ENCODE measurements around the gene NELL1. TPM values are rescaled to one million over a fixed set of nuclear protein-coding genes. Genes with fewer than 3 reads are reported as not detected.

The NELL1 gene
- total RNA-seq, 1 experiment from 2014 or later = not detected

- no peak overlapping the region for H3K4me3 ChIP-seq (ENCODE audit: low read depth in 2 of 2, low read length in 2 of 2)
- BruUV-seq (replicated peaks) = no TSS peak
- no peak for DNase-seq (ENCODE audit: low read depth, low spot score)
- H3K27me3 ChIP-seq (ENCODE audit: control insufficient read depth, insufficient read depth, low read length) = no peaks in the 10 kb centered on the region
- intact Hi-C loops (cut with micrococcal nuclease; ENCODE audit: unreplicated experiment) = no loop called here
- H3K4me1 ChIP-seq (ENCODE audit: control insufficient read depth, insufficient read depth, low read length) = no peaks in the 10 kb centered on the region
- no peaks in the 10 kb centered on the region for H3K9me3 ChIP-seq (ENCODE audit: control insufficient read depth, insufficient read depth, low read depth, low read length)
- H3K27ac ChIP-seq (ENCODE audit: low read length) = no peak overlapping the region
- ChIA-PET POLR2A (no interaction called here), CTCF (no interaction called here)
- TF ChIP-seq TCF7L2 (IDR thresholded peaks at IDR 0.05; ENCODE audit: low read depth, low read length) (no peak), SIN3A (IDR thresholded peaks at IDR 0.05; ENCODE audit: borderline replicate concordance, insufficient read depth, low read depth, low read length) (no peak), POLR2AphosphoS5 (IDR thresholded peaks at IDR 0.05; ENCODE audit: low read depth, low read length) (no peak), REST (IDR thresholded peaks at IDR 0.05; ENCODE audit: insufficient read depth in 1 of 2, low read depth in 2 of 2, low read length in 1 of 2) (no peak), CTCF (IDR thresholded peaks at IDR 0.05) (no peak)
- in situ Hi-C loops (cut with HindIII; ENCODE audit: low pct_unique_long_range_greater_than_20kb, low sequenced_read_pairs) = no loop called here
- H3K36me3 ChIP-seq (ENCODE audit: control insufficient read depth, insufficient read depth, low read length) = no peaks in the 10 kb centered on the region
- no peak for ATAC-seq
These were observed 864.9 kb downstream of the NELL1 start for GRCh38 chr11:21534288-21534687.

- Histone ChIP-seq H3K27ac (ENCODE audit: low read length) (no peak overlapping the region), H3K27me3 (ENCODE audit: control insufficient read depth, insufficient read depth, low read length) (no peaks in the 10 kb centered on the region), H3K4me1 (ENCODE audit: control insufficient read depth, insufficient read depth, low read length) (no peaks in the 10 kb centered on the region), H3K9me3 (ENCODE audit: control insufficient read depth, insufficient read depth, low read depth, low read length) (no peaks in the 10 kb centered on the region), H3K4me3 (ENCODE audit: low read depth in 2 of 2, low read length in 2 of 2) (no peak overlapping the region), H3K36me3 (ENCODE audit: control insufficient read depth, insufficient read depth, low read length) (no peaks in the 10 kb centered on the region)
- ChIA-PET CTCF (no interaction called here), POLR2A (no interaction called here)
- DNase-seq (ENCODE audit: low read depth, low spot score) = no peak
- no TSS peak for BruUV-seq (replicated peaks)
- in situ Hi-C loops (cut with HindIII; ENCODE audit: low pct_unique_long_range_greater_than_20kb, low sequenced_read_pairs) (no loop called here), intact Hi-C loops (cut with micrococcal nuclease; ENCODE audit: unreplicated experiment) (no loop called here)
- no peak for ATAC-seq
- no peak for TF ChIP-seq SIN3A (IDR thresholded peaks at IDR 0.05; ENCODE audit: borderline replicate concordance, insufficient read depth, low read depth, low read length)
- TF ChIP-seq POLR2AphosphoS5 (IDR thresholded peaks at IDR 0.05; ENCODE audit: low read depth, low read length) = no peak
- TF ChIP-seq CTCF (IDR thresholded peaks at IDR 0.05) = no peak
- TF ChIP-seq TCF7L2 (IDR thresholded peaks at IDR 0.05; ENCODE audit: low read depth, low read length) = no peak
- TF ChIP-seq REST (IDR thresholded peaks at IDR 0.05; ENCODE audit: insufficient read depth in 1 of 2, low read depth in 2 of 2, low read length in 1 of 2) = no peak
These were observed 868.6 kb downstream of the NELL1 start for GRCh38 chr11:21537980-21538379.
